Type B pancreatic cell (in vitro differentiated cells): ENCODE data around the gene NDFIP1. TPM values are rescaled to one million over a fixed set of nuclear protein-coding genes. Genes with fewer than 3 reads are reported as not detected.

Experiments
- DNase-seq: peaks from one replicate; pipeline ENCODE4 v3.0.0; 2021; ENCODE audit warnings: mixed read lengths; ENCODE audit not compliant: unreplicated experiment; ENCODE audit errors: extremely low spot score
- H3K27ac Mint-ChIP-seq: 2 replicates; pipeline ENCODE4 v1.8.0; 2021; ENCODE audit warnings: mild to moderate bottlenecking, mixed read lengths
- H3K27me3 Mint-ChIP-seq: 2 replicates; pipeline ENCODE4 v1.8.0; 2021; ENCODE audit warnings: mixed read lengths
- H3K36me3 Mint-ChIP-seq: 2 replicates; pipeline ENCODE4 v1.8.0; 2021; ENCODE audit warnings: mixed read lengths
- H3K4me1 Mint-ChIP-seq: one replicate; pipeline ENCODE4 v1.8.0; 2021; ENCODE audit warnings: mixed read lengths; ENCODE audit not compliant: unreplicated experiment
- H3K4me3 Mint-ChIP-seq: 2 replicates; pipeline ENCODE4 v1.8.0; 2021; ENCODE audit warnings: mild to moderate bottlenecking, mixed read lengths
- H3K9me3 Mint-ChIP-seq: 2 replicates; pipeline ENCODE4 v1.8.0; 2021; ENCODE audit warnings: mixed read lengths
- CTCF ChIP-seq: fragments of 200-600 bp; sonication (generic); conservative IDR thresholded peaks from 2 replicates; pipeline ENCODE4 v1.5.0; 2021; ENCODE audit warnings: antibody characterized with exemption, mild to moderate bottlenecking
- total RNA-seq: library from RNA; stranded (reverse); gene quantifications from 2 replicates; pipeline ENCODE4 v1.2.1, GENCODE V29; 2021; ENCODE audit warnings: low replicate concordance

NDFIP1 gene
- total RNA-seq, 1 donor from 2014 or later = 57.7 TPM

- no peaks in the 10 kb centered on the region for H3K36me3 Mint-ChIP-seq
- no peak for DNase-seq
- no peak overlapping the region for H3K27ac Mint-ChIP-seq
- no peak for TF ChIP-seq CTCF
- peaks cover 36% of the 10 kb centered on the region for H3K4me1 Mint-ChIP-seq
- no peaks in the 10 kb centered on the region for H3K9me3 Mint-ChIP-seq
- no peak overlapping the region for H3K4me3 Mint-ChIP-seq
- no peaks in the 10 kb centered on the region for H3K27me3 Mint-ChIP-seq
Measured at GRCh38 chr5:142166754-142167153, 58.2 kb downstream of the NDFIP1 start.

GRCh38 chr5:142167458-142167857, 58.9 kb downstream of the NDFIP1 start:
- TF ChIP-seq CTCF = peak; percentile 36
- Mint-ChIP-seq H3K4me3 (no peak overlapping the region), H3K4me1 (peaks cover 36% of the 10 kb centered on the region), H3K27me3 (no peaks in the 10 kb centered on the region), H3K36me3 (no peaks in the 10 kb centered on the region), H3K9me3 (no peaks in the 10 kb centered on the region), H3K27ac (no peak overlapping the region)
- DNase-seq = no peak

- Mint-ChIP-seq H3K4me1 (peaks cover 36% of the 10 kb centered on the region), H3K9me3 (no peaks in the 10 kb centered on the region), H3K27me3 (no peaks in the 10 kb centered on the region), H3K27ac (no peak overlapping the region), H3K4me3 (no peak overlapping the region), H3K36me3 (no peaks in the 10 kb centered on the region)
- TF ChIP-seq CTCF = no peak
- DNase-seq = no peak
Measured at GRCh38 chr5:142168365-142168764, 59.8 kb downstream of the NDFIP1 start.

- Mint-ChIP-seq H3K4me3 (peak overlapping the region; percentile 23), H3K27ac (peak overlapping the region; percentile 83), H3K27me3 (no peaks in the 10 kb centered on the region), H3K36me3 (no peaks in the 10 kb centered on the region), H3K9me3 (no peaks in the 10 kb centered on the region), H3K4me1 (peaks cover 34% of the 10 kb centered on the region)
- no peak for DNase-seq
- TF ChIP-seq CTCF = no peak
Measured at GRCh38 chr5:142170254-142170953, 61.8 kb downstream of the NDFIP1 start.

- TF ChIP-seq CTCF = no peak
- Mint-ChIP-seq H3K9me3 (no peaks in the 10 kb centered on the region), H3K36me3 (no peaks in the 10 kb centered on the region), H3K27me3 (no peaks in the 10 kb centered on the region), H3K27ac (peak overlapping the region; percentile 83), H3K4me3 (no peak overlapping the region), H3K4me1 (peaks cover 31% of the 10 kb centered on the region)
- no peak for DNase-seq
Measured at GRCh38 chr5:142171270-142171669, 62.7 kb downstream of the NDFIP1 start.
